AML-193 (cell line): ENCODE data around the gene CDK11B.
A peak's percentile ranks its signal among the peaks of the same experiment; 100 is the strongest.
"Not testable (repeated sequence)": the region's sequence is repeated elsewhere in the genome, so short reads cannot be mapped to it uniquely, and the experiment has no call there.

Source experiments
- DNase-seq, 2 experiments: peaks; one replicate each; lab custom pipeline; 2025; lab: John Stamatoyannopoulos, UW

Gene CDK11B

DNA sequence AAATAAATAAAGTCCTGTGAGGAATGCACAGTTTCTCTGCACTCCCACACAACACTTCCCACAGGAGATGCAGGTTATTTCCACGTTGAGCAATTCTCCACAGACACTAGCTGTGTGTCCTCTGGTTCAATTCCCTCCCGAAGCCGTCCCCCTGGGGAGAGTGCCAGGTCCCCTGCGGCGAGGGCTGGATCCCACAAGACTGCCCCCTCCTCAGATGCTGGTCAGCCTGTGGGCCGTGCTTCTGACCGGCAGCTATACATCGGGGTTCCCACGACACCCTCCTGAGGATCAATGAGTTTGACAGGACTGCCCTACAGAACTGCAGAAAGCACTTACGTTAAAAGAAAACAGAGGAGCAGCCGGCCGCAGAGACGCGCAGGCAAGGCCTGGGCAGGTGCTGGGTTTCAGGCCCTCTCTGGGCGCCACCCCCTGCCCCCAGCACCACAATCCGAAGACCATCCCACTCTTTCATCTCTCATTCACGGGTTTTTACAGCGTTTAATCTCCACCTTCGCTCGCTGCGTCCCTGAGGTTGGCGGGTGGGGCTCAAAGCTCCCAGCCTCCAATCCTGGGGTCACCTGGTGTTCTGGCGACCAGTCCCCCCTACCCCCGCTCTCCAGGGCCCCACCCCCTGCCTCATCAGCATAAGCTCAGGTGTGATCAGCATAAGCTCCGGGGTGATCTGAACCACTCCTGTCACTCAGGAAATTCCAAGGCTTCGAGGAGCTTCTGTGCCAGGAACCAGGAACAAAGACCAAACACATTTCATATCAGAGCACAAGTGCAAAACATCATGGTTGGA, 24.5 kb upstream of the CDK11B start:
- DNase-seq: no peak

DNA sequence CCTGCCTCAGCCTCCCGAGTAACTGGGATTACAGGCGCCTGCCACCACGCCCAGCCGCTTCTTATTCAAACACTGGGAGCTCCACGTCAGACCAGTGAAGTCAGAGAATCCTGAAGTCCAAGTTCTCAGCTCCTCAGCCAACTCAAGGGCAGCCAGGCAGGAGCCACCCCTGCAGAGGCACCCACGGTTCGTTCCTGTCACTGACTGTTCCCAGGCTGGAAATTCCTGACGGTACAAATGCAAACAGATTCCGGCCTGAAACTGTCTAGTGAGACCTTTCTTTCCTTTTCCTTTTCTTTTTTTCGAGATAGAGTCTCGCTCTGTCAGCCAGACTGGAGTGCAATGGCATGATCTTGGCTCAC, 22.1 kb upstream of the CDK11B start:
- no peak for DNase-seq

DNA sequence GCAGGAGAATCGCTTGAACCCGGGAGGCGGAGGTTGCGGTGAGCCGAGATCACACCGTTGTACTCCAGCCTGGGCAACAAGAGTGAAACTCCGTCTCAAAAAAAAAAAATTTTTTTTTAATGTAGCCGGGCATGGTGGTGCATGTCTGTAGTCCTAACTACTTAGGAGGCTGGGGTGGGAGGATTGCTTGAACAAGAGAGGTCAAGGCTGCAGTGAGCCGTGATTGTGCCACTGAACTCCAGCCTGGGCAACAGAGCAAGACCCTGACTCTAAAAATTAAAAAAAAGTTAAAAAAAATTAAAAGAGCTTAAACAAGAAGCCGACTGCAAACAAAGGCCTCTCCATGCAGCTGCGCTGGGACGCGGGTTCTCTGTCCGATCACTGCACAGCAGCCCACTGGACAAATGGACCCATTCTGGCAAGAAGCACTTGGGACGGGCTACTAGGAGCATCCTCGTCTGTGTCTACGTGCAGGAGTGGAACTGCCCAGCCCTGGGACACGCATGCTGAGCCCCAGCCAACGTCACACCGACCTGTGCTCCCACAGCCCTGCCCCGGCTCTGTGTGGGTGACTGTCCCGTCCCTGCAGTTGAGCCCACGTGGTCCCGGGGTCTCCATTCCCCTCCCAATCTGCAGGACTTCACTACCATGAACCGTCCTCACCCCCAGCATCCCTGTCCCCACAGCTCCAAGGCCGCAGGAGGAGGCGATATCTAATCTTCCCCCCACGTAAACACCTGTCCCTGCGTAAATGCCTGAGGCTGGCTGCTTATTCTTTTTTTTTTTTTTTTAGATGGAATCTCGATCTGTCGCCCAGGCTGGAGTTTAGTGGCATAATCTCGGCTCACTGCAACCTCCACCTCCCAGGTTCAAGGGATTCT, 21.5 kb upstream of the CDK11B start:
- no peak for DNase-seq

DNA sequence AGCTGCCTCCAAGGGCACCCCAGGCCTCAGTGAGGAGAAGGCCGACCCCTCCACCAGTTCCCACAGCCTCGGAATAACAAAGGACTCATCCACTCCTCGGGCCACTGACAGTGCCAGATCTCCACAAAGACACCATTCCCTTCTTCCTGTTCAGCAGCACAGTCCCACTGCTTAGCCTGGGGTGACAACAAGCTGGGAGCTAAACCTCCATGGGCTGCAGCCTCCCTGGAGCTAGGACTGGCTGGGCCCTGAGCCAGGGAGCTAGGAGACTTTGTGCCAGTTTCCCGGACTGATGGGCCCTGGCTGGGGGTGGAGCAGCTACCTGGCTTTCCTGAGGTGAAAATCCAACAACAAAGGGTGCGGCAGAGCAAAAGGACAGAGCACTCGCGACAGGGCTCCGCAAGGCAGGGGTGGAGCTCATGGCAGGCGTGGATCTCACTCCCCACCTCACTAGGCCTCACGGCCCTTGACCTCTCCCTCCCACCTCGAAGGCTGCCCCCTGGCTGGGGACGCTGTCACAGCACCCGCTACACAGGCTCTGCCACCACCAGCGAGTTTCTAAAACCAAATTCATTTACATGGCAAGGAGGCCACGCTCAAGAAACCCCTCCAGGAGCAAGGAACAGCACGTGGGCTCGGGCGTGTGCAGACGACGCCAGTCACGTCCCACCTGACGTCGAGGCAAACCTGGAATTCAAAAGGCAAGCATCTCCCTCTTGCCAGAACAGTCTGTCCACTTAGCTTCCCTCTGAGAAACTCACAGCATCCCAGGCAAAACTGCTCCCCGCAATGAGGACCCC, 20.0 kb upstream of the CDK11B start:
- DNase-seq: no peak

DNA sequence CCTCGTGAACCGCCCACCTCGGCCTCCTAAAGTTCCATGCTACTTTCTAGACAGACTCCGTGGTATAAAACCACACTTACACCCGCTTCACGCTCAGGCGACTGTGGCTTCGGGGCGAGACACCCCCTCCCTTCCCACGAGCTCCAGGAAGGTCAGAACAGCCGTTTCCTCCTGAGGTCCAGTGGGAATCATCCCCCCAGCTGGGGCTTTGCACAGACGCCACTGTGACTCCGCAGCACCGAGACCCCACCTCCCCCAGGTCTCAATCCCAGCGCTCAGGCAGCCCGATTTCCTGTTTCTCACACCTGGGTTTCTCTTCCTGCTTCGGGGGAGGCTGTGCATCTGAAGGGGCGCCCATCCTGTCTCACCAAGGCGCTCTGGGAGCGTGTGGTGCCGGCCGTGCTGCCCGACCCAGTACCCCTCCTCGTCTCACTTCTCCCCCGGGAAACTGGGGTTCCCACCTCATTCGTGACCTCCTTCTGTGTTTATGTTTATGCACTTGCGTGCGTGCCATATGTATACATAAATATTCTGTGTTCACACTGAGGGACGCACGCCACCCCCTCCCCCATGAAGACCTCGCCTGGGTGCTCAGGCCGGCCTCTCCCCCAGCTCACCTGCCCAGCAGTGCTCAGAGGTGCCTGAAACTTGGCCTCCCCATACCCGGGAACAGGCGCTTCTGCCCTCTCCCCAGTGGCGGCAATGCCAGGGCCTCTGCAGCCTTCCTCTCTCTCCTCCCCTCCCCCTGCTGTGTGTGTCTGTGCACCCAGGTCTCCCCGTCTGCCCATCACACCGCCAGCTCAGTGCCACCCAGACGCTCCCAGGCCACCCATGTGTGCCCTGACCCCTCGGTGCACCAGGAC, 19.1 kb upstream of the CDK11B start:
- DNase-seq: no peak

DNA sequence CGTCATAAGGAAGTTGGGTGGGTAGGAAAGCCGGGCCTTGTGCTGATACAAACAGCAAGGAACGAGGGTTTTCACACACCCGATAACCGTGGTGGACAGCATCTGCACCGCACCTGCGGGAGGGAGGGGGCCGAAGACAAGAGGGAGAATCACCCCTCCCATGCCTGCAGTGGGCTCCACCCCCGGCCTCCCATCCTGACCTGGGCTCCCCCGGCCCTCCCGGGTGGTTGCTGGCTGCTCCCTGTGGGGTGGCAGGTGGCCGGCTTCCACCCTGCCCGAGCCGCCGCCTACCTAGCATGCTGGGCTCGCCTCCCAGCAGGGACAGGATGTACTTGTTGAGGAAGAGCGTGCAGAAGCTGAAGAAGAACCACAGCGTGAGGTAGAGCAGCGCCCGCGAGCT, 17.3 kb upstream of the CDK11B start:
- DNase-seq: not testable (repeated sequence)

DNA sequence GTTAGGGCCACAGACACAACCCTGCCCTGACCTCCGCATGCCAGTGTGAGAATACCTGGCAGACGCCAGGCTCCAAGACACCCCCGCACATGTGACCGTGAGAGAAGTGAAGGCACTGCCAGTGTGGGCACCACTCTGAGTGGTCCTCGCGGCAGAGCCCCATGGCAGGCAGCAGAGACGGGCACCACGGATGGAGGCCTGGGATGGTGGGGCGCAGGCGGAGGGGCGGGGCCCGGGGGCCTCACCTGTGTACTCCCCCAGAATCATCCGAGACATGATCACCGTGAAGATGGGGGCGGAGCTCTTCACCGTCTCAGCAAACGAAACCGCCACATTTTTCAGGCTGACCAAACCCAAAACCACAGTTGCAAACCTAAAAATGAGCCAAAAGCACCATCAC, 16.4 kb upstream of the CDK11B start:
- not testable (repeated sequence) for DNase-seq

DNA sequence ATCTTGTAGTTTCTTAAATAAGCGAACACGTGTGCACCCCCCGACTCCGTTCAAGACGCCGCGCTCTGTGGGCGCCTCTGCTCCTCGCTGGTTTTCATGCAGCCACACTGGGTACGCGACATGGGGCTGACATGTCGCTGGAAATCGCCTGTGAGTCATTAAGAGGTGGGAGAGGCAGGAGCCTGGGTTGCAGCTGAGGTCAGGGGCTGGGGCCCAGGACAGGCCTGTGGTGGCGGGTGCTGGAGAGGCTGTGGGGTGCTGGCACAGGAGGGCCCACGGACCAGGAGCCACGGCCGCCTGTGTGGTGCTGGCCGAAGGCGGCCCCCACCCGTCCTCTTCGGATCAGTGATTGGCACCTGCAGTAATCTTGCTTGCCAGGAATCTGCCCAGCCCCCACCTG, 16.0 kb upstream of the CDK11B start:
- DNase-seq: not testable (repeated sequence)

DNA sequence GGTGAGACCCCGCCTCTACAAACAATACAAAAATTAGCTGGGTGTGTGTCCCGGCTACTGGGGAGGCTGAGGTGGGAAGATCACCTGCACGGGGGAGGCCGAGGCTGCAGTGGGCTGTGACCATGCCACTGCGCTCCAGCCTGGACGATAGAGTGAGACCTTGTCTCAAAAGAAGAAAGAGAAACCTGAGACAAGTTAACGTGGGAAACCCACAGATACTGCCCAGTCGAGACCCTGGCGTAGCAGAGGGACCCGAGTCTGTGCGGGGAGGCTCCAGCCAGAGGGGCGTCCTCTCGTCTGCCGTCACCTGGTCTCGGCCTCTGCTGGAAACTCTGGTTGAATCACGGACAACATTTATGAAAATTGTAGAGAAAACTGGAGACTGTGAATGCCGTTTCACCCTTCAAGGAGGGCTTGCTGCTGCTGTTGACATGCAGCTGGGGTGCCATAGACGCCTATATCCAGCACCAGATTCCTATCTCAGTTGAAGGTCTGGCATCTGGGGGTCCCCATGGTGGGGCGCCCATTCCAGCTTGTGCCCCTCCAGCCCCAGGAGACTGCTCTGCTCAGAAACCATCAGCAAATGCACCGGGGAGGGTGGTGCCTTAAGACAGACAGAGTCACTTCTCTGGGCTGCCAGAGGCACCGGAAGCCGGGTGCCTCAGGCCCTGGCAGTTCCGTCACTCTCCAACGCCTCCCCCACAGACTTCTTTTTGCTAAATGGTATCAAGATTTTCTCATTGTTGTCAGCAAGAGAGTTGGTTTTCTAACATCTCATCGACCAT, 13.6 kb upstream of the CDK11B start:
- DNase-seq: no peak

DNA sequence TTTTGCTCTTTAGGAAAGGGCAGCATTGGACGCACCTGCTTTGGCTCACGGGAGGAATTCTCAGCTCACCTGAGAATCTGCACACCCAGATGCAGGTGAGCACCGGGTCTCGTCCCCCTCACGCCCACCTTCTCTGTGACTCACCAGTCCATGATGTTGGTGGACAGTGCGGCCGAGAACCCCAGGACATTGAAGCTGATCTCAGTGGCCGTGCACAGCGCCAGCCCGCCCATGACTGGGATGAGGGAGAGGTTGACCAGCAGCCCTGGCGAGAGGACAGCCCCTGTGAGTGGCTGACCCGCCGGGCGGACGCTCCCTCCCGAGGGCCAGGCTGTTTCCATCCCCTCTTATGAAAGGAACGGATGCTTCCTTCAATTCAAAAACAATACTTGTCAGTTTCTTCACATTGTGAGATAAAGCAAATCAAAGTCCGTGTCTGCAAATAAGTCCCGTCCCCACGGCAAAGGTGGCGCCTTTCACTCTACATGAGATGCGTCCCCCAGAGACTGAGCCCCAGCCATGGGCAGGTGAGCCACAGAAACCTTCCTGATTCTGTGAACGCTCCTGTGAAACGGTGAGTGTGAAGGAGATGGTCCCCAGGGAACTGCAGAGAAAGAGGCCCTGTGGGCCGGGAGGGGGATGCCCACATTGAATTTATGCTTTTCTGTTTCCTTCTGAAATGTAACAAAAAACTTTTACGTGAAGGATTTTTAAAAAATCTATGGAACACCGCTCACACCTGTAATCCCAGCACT, 12.7 kb upstream of the CDK11B start:
- DNase-seq: no peak

DNA sequence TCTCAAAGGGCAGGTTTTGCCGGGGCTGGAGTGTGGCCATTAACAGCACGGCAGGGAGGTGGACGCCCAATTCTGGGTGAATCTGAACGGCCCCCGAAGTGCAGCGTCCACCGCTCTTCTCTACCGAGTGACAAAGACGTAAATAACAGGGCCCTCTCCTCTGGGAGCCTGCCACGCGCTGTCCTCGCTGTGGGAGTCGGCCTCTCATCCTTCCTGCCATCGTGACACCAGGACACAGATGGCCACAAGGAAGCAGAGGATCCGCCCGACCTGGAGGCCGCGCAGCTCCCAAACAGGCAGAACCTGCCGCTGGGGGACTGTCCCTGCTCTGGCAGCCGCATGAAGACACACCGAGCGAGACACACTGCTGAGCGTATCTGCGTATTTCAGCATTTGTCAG, 12.1 kb upstream of the CDK11B start:
- no peak for DNase-seq

DNA sequence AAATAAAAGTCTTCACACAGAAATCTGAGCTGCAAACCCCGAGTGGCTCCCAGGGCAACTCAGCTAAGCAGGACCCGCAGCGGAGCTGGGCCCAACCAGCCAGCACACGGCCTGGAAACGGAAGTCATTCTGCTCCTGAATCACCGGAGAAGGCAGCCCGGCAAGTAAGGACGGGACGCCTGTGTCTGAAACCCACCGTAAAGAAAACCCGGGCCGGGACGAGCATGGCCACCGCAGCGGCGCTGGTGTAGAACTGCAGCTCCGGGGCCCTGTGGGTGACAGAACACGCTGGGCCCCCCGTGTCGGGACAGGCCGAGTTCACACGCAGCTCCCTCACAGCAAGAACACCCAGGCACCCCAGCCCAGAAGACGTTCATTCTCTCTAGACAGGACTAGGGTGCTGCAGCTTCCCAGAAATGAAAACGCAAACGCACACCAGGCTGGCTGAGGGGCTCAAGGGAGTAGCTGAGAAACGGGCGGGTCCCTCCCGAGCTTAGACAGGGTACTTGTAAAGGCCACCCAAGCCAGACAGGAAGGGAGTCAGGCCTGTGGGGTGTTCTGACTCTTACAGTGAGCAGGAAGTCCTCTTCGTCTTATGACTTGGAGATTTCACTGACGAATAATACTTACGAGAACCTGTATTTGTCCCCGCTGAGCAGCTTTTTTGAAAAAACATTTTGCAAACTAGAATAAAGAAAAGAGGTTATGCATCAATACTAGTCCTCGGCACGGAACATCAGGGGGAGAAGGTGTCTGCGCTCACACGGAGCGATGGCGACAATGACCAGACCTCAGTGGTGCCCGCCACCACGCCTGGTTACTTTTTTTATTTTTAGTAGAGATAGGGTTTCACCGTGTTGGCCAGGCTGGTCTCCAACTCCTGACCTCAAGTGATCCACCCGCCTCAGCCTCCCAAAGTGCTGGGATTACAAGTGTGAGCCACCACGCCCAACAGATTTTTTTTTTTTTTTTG, 10.9 kb upstream of the CDK11B start:
- DNase-seq: no peak

DNA sequence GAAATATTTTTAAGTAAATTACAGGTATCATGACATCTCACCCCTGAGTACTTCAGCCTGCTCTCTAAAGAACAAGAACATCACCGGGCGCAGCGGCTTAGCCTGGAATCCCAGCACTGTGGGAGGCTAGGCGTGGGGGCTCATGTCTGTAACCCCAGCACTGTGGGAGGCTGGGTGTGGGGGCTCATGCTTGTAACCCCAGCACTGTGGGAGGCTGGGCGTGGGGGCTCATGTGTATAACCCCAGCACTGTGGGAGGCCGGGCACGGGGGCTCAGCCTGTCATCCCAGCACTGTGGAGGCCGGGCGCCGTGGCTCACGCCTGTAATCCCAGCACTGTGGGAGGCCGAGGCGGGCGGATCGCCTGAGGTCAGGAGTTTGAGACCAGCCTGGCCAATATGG, 7.7 kb upstream of the CDK11B start:
- DNase-seq: no peak

DNA sequence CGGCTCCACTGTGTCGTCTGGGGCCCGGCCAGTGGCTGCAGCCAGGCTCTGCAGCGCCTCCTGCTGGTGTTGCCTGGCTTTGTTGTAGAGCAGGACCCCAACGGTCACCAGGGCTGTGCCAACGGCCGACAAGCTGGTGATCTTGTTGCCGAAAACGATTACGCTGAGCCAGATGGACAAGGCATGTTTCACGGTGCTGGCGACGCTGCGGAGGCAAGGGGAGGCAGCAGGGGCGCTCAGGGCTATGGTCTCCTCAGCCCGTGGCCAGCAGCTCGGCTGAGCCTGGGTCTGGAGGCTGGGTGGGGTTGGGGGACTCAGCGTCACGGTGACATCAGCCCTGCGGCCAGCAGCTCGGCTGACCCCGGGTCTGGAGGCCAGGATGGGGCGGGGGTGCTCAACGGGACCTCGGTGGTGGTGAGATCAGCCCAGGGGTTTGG, 7.0 kb upstream of the CDK11B start:
- peak in 1 of 2 experiments; percentile 6 for DNase-seq

DNA sequence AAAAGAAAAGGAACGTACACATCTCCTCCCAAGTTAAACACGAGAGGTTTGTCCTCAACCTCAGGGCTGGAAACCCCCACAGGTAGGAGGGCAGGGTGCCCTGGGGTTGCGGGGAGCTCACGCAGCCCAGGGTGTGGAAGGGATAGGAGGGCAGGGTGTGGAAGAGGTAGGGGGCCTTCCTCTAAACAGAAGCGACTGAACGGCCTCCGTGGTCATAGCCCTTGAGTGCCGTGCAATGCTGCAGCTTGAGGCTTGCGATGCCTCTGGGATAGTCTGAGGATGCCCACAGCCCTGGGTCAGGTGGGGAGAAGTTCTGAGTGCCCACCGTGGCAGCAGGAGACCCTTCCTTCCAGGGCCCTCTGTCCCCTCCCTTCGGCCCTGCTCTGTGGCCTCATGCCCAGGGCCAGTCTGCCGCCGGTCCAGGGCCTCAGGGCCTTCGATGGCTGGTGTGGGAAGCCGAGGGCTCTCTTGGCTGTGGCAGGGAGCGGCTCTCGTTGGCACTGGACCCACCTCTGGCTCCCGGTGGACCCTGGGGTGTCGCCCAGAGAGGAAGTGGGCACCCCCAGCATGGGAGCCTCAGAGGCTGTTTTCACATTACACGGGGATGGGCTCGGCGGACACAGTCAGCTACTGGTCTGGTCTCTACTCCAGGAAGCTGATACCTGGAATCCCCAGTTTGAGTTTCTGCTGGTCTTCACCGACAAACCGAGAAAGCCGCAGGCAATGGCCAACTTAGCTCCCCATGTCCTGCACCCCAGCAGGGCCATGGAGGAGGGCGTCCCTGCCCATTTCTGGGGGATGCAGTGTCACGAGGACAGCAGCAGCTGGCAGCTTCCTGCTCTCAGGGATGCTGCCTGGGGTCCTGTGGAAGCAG, 6.4 kb upstream of the CDK11B start:
- no peak for DNase-seq

DNA sequence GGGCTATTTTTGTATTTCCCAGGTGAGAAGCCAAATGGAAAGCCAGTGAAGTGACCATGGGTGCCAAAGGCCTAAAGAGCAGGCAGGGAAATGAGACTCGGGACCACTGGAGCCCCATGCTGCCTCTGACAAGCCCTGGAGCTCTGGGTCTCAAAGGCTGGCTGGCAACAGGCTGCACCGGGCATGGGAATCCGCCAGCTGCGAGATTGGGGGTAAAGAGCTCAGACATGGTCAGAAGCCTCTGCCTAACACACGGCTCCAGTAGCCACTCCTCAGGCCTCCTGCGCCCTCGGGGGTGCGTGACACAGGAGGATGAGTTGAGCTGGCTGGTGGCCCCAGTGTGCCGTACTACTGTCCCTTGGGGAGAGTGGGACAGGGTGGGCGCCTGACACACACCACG, 5.5 kb upstream of the CDK11B start:
- DNase-seq: not testable (repeated sequence)

DNA sequence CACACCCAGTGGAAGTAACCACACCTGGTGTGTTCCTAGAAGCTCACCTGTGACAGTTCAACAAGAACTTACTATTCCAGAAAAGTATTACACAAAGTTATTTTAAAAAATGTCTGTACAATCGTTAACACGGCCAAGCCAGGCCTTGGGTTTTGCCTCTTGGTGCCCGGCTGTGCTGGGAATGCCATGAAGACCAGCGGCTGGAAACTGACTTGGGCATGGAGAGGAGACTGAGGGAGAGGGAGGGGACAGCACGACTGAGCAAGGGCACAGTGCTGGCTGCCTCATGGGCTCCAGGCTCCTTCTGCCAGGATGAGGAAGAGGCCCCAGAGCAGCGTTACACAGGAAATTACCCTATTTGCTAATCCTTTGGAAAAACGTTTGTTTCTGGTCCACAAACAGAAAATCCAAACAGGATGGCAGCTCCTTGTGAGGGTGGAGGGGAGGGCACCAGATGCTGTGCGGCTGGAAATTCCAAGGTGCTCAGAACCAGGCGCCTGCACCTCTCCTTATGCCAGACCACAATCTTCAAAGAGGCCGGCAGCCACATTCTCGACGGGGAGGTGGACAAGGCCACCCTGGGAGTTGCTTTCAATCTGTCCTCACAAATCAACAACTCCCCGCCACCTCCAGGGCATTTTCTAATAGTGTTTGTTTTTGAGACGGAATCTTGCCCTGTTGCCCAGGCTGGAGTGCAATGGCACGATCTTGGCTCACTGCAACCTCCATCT, 4.2 kb upstream of the CDK11B start:
- DNase-seq: not testable (repeated sequence)
